GM21576 (cell line): Measurements from ENCODE around the gene CKS1B.
"Not testable (repeated sequence)": the region's sequence is repeated elsewhere in the genome, so short reads cannot be mapped to it uniquely, and the experiment has no call there.

Source experiments
- ATAC-seq: cut with Tn5 transposase; IDR thresholded peaks from one replicate; pipeline ENCODE4 v1.9.1; 2021; ENCODE audit warnings: mild to moderate bottlenecking, moderate library complexity; ENCODE audit not compliant: unreplicated experiment

The CKS1B gene

DNA sequence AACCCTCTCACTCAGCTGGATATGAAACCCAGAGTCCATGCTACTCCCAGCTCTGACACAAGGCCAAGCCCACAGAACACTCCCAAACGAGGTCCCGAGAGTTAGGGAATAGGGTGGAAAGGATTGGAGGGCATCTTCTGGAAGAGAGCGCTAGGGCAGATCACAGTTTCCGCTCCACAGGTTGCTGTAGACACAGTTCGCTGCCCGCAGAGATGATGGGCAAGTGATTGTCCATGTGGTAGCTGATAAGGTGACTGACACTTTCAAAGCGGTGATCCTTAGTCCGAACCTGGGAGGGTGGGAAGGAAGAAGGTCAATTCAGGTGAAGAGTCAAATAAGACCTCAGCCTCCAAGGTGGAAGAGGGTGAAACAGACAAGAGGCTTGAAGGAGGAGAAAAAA is 10.8 kb upstream of the CKS1B start:
- no peak for ATAC-seq

DNA sequence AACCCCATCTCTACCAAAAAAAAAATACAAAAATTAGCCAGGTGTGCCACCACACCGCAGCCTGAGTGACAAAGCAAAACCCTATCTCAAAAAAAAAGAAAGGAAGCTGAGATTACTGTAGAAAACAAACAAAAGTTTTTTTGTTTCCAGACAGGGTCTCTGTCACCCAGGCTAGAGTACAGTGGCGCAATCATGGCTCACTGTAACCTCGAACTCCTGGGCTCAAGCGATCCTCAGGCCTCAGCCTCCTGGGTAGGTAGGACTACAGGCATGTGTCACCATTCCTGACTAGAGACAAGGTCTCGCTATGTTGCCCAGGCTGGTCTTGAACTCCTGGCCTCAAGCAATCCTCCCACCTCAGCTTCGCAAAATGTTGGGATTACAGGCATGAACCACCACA is 10.1 kb upstream of the CKS1B start:
- ATAC-seq, result no peak

DNA sequence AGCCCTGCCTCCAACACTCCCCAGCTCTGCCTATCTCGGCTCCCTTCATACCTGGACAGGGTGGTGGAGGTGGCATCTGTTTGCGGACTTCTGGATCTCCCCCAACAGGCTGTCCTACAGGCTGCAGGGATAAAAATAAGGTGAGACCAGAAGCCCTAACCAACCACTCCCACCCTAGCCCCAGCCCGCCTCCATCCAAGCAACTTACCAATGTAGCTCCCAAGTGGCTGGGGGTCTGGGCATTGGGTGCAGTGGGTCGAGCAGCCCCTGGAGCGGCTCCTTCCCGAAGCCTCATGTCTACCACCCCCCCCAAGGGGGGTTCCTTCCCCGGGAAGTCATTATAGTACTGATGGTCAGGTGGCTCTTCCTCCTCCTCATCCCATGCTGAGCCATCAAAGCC is 8.4 kb upstream of the CKS1B start:
- ATAC-seq, result no peak

DNA sequence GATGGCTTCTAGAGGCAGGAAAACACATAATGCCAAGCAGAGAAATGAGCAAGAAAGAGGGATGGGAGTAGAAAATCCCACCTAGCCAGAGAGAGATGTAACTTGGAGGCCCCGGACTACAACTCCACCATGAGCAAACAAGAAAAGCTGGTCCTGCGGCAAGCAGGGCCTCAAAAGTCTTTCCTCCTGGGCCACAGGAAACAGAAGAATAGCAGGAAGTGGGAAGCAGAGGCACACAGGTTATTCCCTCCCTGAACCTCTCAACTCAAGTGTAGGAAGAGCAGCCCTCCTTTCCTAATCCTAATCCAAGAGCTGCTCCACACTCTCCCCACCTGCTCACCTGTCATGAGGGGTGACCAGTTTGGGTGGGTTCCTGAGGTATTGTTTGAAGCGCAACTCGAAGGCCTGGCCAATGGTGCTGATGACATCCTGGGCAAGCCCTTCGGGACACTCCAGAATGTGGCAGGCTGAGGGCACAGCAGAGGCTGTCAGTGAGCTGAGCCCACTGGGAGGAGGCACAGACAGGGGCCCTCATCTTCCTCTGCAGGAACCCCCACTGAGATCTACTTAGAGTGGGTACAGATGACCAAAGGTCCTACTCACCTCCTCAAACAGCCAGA is 7.0 kb upstream of the CKS1B start:
- no peak for ATAC-seq

- no peak for ATAC-seq
These were observed 5.8 kb upstream of the CKS1B start for GRCh38 chr1:154968731-154969130.

GRCh38 chr1:154969246-154969645 is 5.2 kb upstream of the CKS1B start:
- no peak for ATAC-seq

DNA sequence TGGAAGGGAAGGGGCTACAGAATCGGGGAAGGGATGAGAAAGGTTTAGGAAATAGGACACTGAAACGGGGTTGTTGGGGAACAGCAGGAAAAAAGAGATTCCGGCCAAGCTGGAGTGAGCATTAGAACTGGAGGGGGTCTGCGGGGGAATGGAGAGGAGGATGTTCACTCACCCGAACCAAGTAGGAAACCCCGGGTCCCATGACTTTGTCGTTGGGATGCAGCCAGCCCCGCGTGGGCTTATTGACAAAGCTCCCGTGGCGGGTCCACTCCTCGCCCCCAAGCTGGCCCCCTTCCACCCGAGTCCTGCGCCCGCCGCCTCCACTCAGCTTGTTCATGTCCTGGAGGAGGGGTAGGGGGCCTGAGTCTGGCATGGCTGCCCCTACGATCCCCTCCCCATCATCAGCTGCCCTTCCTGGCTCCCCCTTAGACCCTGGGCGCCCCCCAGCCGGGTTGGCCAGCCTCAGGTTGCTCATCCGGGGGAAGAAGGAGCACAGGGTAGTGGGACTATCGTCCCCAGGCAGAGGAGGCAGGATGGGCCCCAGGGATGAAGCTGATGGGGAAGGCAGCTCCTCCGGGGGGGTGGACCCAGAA is 4.5 kb upstream of the CKS1B start:
- no peak for ATAC-seq

DNA sequence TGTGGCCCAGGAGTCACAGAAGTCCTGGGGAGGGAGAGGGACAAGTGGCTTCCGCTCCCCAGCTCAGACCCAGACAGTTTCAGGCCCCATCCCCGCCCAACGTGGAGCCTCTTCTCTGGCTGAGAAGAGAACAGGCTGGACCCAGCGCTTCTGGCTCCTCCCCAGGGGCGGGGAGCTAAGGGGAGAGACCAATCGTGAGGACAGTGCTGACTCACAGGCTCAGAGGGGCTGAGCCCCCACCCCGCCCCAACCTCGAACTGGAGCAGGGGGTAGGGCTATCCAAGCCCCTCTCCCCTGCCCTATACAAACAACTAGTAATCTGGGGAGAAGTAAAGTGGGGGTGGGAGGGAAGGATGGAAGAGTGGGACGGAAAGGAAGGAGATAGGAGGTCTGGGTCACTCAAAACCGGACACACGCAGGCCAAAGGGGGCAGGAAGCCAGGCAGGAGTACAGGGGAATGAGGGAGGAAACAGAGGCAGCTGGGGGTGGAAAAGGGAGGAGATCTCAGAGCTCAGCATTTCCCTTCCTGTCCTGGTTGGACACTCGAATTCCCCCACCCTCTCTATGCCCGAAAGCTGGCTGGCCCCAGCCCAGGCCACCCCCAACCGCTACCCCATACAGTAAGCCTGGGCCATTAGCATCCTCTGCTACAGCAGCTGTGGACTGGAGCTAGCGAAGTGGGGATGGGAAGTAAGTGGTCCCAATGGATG is 3.7 kb upstream of the CKS1B start, which contains the start of gene SHC1:
Gene SHC1 (minus strand): TSS at position 117 of the 710 bp plus-strand sequence. CDS start 221 bp downstream, outside the sequence.
- ATAC-seq, result no peak

DNA sequence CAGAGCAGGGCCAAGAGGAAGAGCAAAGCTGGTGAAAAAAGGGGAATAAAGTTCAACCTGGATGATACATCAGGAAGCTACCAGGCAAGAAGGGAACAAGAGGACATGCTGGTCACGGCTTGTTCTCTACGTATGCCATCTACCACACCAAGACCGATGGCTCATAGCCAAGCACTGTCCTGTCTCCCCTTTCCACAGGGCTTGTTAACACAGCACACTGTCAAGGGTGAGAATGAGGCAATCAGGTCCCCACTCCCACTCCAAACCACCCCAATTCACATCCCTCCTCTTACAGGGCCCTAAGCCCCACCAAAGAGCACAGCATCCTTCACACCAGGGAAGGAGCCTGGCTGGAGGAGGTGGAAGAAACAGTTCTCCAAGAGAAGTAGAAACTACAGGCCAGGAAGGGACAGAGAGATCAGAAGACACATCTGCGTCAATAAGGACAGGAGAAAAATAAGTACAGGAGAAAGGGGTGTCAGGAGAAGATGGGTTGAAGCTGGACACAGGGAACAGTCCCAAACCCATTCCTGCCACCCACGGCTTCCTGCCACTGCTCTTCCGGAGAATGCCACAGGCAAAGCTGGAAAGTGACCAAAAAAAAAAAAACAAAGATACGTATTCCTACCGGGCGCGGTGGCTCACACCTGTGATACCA is 3.0 kb upstream of the CKS1B start:
- ATAC-seq, result no peak

DNA sequence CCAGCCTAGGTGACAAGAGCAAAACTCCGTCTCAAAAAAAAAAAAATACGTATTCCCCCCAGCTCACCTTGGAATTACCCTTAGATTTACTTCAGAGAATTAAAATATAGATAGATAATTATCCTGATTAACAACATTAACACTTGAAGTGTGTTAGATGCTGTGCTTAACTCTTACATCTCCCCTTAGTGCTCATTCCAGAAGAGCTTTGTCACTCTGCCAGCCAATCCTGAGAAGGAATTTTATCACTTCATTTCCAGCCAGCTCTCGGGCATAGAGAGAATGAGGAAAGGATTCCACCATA is 2.3 kb upstream of the CKS1B start:
- ATAC-seq, result no peak

DNA sequence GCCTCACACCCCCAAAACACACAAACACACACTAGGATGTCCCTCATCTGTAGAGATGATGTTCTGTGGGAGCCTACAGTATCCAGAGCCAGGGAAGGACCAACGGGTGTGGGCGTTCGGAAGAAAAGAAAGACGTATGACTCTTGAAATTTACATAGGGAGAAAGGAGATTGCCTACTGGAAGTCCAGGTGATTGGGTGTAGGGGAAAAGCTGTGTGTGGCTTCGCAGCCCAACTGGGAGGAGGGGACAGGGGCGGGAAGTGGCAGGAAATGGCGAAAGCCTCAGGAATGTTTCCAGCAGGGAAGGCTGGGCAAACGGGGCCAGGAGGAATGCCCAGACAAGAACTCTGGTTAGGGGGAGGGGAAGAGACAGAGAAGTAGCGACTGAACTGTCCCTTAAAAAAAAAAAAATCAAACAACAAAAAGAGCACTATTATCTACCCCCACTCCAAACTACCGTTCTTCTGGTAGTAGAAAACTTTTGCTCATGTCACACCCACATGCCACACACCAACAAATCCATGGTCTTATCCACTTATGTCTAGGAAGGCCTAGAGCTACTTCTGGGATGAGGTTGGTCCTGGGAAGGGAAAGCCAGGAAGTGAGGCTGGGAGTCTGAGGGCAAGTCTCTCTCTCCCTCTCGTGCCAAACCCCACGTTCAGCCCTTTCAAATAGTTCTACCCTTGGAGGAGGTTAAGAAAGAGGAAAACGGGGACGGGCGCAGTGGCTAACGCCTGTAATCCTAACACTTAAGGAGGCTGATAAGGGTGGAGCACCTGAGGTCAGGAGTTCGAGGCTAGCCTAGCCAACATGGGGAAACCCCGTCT is 1.8 kb upstream of the CKS1B start:
- no peak for ATAC-seq

DNA sequence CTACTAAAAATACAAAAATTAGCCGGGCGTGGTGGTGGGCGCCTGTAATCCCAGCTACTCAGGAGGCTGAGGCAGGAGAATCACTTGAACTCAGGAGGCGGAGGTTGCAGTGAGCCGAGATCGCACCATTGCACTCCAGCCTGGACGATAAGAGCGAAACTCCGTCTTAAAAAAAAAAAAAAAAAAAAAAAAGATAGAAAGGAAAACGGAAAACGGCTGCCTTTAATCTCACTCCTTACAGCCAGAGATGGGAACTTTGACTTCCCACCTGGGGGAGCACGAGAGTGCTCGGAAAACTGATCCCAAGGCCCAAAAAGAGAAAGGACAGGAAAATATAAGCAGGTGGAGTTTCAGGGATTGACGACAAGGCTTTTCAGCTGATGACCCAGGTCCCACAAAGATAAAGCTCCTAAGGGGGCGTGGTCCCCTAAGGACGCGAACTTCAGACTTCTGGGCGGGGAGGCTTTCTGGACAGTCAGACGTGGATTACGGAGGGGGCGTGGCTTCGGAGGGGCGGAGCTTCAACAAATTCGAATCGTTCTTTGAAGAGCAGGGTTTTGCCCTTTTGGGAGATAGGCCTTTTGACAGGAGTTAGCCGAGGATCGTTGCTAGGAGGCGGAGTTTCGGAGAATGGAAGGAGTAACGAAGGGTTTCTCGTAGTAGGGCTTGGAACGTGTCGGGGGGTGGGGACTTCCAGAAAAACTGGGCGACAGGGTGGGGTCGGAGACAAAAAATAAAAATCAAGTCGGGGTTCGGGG is 958 bp upstream of the CKS1B start:
- ATAC-seq, result peak; percentile 22

DNA sequence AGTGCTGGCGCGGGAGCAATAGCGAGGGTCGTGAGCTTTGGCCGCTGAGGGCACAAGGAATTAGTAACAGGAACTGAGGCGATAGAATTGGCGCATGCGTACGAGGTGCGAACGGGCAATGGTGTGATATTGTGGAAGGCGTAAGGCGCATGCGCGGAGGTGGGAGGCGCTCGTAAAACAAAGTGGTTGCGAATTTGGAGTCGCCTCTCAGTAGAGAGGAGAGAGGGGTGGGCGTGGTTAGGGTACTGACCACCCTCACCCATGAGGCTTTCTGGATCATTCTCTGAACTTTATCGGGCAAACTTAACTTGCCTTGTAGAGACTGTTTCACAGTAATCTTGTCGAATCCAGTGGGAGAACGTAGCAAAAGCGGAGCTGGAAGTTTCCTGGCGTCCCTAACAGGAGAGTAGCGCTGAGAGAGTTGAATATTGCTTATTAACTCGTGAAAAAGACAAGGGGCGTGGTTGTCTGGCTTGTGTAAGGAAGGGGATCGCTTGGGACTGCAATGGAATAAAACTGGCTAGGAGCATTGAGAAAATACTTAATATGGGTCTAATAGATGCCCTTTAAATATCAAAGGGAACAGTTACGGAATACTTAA is 427 bp downstream of the CKS1B start:
- ATAC-seq, result peak; percentile 34

DNA sequence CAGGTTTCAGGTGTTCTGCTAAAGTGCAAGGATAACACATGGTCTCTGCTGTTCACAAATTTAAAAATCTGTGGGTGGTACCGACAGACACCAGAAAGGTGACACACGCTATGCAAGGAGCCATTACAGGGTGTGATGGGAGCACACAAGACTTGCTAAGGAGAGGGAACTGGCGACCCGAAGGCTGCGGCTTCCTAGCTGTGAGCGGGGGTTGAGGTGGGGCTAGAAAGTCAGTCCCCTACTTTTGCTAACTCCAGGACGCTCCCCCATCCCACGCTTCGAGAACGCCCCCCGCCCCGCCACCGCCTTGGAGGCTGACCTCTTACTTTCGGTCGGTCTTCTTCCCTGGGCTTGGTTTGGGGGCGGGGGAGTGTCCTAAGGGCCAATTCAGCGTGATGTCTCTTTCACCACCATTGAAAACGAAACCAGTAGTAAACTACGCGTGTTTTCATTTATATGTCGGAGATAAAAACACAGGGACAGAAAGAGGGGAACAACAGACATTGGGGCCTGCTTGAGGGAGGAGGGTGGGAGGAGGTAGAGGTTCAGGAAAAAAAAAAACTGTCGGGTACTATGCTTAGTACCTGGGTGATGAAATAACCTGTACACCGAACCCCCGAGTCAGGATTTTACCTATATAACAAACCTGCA is 1.1 kb downstream of the CKS1B start:
- ATAC-seq, result no peak

DNA sequence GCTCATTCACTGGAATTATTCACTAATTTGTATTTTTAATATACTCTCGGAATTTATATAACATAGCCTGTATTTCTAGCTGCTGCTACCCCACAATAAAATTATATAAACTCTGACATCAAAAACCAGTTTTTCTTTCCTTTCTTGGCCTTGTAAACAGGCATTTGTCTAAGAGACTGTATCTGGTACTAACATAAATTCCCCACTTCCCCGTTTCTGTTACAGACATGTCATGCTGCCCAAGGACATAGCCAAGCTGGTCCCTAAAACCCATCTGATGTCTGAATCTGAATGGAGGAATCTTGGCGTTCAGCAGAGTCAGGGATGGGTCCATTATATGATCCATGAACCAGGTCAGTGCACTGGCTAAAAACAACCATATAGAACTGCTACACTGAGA is 3.3 kb downstream of the CKS1B start:
- ATAC-seq, result not testable (repeated sequence)

- ATAC-seq, result no peak
These were observed 3.9 kb downstream of the CKS1B start for GRCh38 chr1:154978360-154978759.

DNA sequence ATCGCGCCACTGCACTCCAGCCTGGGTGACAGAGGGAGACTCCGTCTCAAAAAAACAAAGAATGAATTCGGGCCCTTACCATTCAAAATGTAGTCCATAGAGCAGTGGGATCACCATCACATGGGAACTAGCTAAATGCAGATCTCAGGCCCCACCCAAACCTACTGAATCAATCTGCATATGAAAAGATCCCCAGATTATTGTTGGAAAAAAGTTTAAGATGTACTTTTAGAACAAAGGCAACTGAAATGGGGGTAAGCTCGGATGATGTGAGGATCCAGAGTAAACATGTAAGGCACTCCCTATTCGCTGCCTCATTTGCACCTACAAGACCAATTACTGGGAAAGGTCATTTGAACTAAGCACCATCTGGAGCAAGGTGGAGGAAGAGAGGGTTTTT is 7.9 kb downstream of the CKS1B start:
- no peak for ATAC-seq

GRCh38 chr1:154982897-154983648 is 8.6 kb downstream of the CKS1B start, which contains the start of gene FLAD1:
Gene FLAD1 (plus strand): TSS chr1:154983344. CDS start chr1:154983695, 351 bp downstream.
- ATAC-seq, result peak; percentile 96
